K562 treated with DMSO at 1 percent for 48 hours (cell line): ENCODE data around the gene SMIM24. TPM values are rescaled to one million over a fixed set of nuclear protein-coding genes. Genes with fewer than 3 reads are reported as not detected.

Experiments
- total RNA-seq: library from RNA; unstranded; fragments of 300-600 nt; gene quantifications from 2 replicates; pipeline ENCODE4 v1.2.3, GENCODE V29; 2022; ENCODE audit warnings: low replicate concordance; ENCODE audit errors: extremely low read depth

Gene SMIM24
- not detected in 2 replicates for total RNA-seq

GRCh38 chr19:3480383-3481091 is at the start of gene SMIM24:
TSS of gene SMIM24 (minus strand) at chr19:3480525. CDS start at chr19:3480463, 62 bp downstream.

GRCh38 chr19:3505598-3506383 is 25.5 kb upstream of the SMIM24 start, which contains the start of gene FZR1:
TSS of gene FZR1 (plus strand) at chr19:3506311. CDS start at chr19:3522990, 16,679 bp downstream.

GRCh38 chr19:3500429-3501101 is 20.2 kb upstream of the SMIM24 start, which contains the start of gene DOHH:
TSS of gene DOHH (minus strand) at chr19:3500674. CDS start at chr19:3496814, 3,860 bp downstream.

GRCh38 chr19:3483226-3483628 is 2.9 kb upstream of the SMIM24 start, which contains the start of gene SMIM44:
TSS of gene SMIM44 (minus strand) at chr19:3483441. CDS start at chr19:3483403, 38 bp downstream.

Other genes starting within 250 kb of the SMIM24 start
- gene NFIC, start 113.9 kb downstream of the SMIM24 start, total RNA-seq = not detected in 2 replicates
- not detected in 2 replicates for gene SMIM44, start 2.9 kb upstream of the SMIM24 start, total RNA-seq
- not detected in 2 replicates for gene DOHH, start 20.1 kb upstream of the SMIM24 start, total RNA-seq
- gene FZR1, start 25.8 kb upstream of the SMIM24 start, total RNA-seq = not detected in 2 replicates
- gene TEKTIP1, start 58.6 kb upstream of the SMIM24 start, total RNA-seq = not detected in 2 replicates
- gene MFSD12, start 77.1 kb upstream of the SMIM24 start, total RNA-seq = not detected in 2 replicates
- gene HMG20B, start 92.4 kb upstream of the SMIM24 start, total RNA-seq = not detected in 2 replicates
- gene GIPC3, start 105.0 kb upstream of the SMIM24 start, total RNA-seq = not detected in 2 replicates
- gene TBXA2R, start 126.3 kb upstream of the SMIM24 start, total RNA-seq = not detected in 2 replicates
- not detected in 2 replicates for gene CACTIN, start 146.3 kb upstream of the SMIM24 start, total RNA-seq
- not detected in 2 replicates for gene PIP5K1C, start 219.9 kb upstream of the SMIM24 start, total RNA-seq
- gene TJP3, start 227.9 kb upstream of the SMIM24 start, total RNA-seq = not detected in 2 replicates